Mesodermal cell (in vitro differentiated cells): ENCODE results near the gene KIR3DL2. TPM values are rescaled to one million over a fixed set of nuclear protein-coding genes. Genes with fewer than 3 reads are reported as not detected.
"Not testable (repeated sequence)": the region's sequence is repeated elsewhere in the genome, so short reads cannot be mapped to it uniquely, and the experiment has no call there.

Source experiments
- H3K27ac ChIP-seq: 2 replicates; pipeline ENCODE4 v1.7.0; 2013; ENCODE audit warnings: mild to moderate bottlenecking, low read depth, low read length, moderate library complexity; ENCODE audit not compliant: severe bottlenecking
- H3K36me3 ChIP-seq: 2 replicates; pipeline ENCODE4 v1.7.1; 2013; ENCODE audit warnings: mild to moderate bottlenecking, low read length, moderate library complexity; ENCODE audit not compliant: control insufficient read depth, insufficient read depth
- H3K4me1 ChIP-seq: one replicate; pipeline ENCODE4 v1.7.1; 2013; ENCODE audit warnings: mild to moderate bottlenecking, low read length; ENCODE audit not compliant: insufficient read depth, control insufficient read depth, poor library complexity, severe bottlenecking
- H3K4me3 ChIP-seq: 2 replicates; pipeline ENCODE4 v1.7.0; 2013; ENCODE audit warnings: low read length, control low read depth, mild to moderate bottlenecking; ENCODE audit not compliant: insufficient read depth, poor library complexity, severe bottlenecking; ENCODE audit errors: extremely low read depth
- H3K9me3 ChIP-seq: 2 replicates; pipeline ENCODE4 v1.7.1; 2013; ENCODE audit warnings: mild to moderate bottlenecking, low read length, moderate library complexity; ENCODE audit not compliant: control insufficient read depth
- WGBS, 2 experiments: methylation state at CpG; one replicate each; pipeline ENCODE4 v1.1.5; 2013; ENCODE audit warnings: missing lambda C conversion rate in 2 of 2; ENCODE audit not compliant: insufficient coverage in 2 of 2; 5-methylcytosine and 5-hydroxymethylcytosine counted together
- polyA plus RNA-seq, 2 experiments: library from polyadenylated mRNA; stranded (reverse); fragments of 50-300 nt; gene quantifications; one replicate each; pipeline ENCODE4 v1.2.3, GENCODE V29; 2013

Gene KIR3DL2
- polyA plus RNA-seq (2013, experiment 1 of 2) = not detected
- not detected for polyA plus RNA-seq (2013, experiment 2 of 2)

GRCh38 chr19:54850061-54850640 lies at the start of gene KIR3DL2:
Gene KIR3DL2 (plus strand): TSS chr19:54850443. CDS start chr19:54850476, 33 bp downstream.
- H3K4me3 ChIP-seq, H3K4me1 ChIP-seq, H3K36me3 ChIP-seq, H3K27ac ChIP-seq: not testable (repeated sequence)
- 82 to 88% methylated on average over 10 to 11 of the region's 16 CpGs for WGBS, 2 experiments
- H3K9me3 ChIP-seq = peaks cover 33% of the 10 kb centered on the region

- no peak within 1 kb of the TSS for H3K4me3 ChIP-seq
- no peaks in the 10 kb centered on the region for H3K4me1 ChIP-seq
- H3K9me3 ChIP-seq = peaks cover 46% of the 10 kb centered on the region
- H3K27ac ChIP-seq = no peak within 1 kb of the TSS
- 80 to 86% methylated on average over 10 of the region's 10 CpGs for WGBS, 2 experiments
- H3K36me3 ChIP-seq = no peaks in the 10 kb centered on the region
These were observed 46.8 kb upstream of the KIR3DL2 start, which contains the start of gene KIR2DL4 for GRCh38 chr19:54803410-54803809. Gene KIR2DL4 (plus strand): TSS chr19:54803610. CDS start chr19:54803652, 42 bp downstream.

- Histone ChIP-seq H3K27ac (no peak overlapping the region), H3K36me3 (no peaks in the 10 kb centered on the region), H3K4me3 (no peak overlapping the region), H3K9me3 (peaks cover 50% of the 10 kb centered on the region), H3K4me1 (no peaks in the 10 kb centered on the region)
- 27 to 33% methylated on average over 3 to 4 of the region's 5 CpGs for WGBS, 2 experiments
These were observed 46.1 kb upstream of the KIR3DL2 start for GRCh38 chr19:54804101-54804500.

- WGBS, 2 experiments = 79 to 85% methylated on average over 7 to 9 of the region's 10 CpGs
- Histone ChIP-seq H3K4me1 (no peaks in the 10 kb centered on the region), H3K36me3 (no peaks in the 10 kb centered on the region), H3K4me3 (no peak overlapping the region), H3K27ac (no peak overlapping the region), H3K9me3 (peaks cover 53% of the 10 kb centered on the region)
These were observed 45.7 kb upstream of the KIR3DL2 start for GRCh38 chr19:54804571-54804970.

- no peak overlapping the region for H3K27ac ChIP-seq
- 71 to 80% methylated on average over 10 to 13 of the region's 14 CpGs for WGBS, 2 experiments
- no peaks in the 10 kb centered on the region for H3K36me3 ChIP-seq
- peaks cover 64% of the 10 kb centered on the region for H3K9me3 ChIP-seq
- no peak overlapping the region for H3K4me3 ChIP-seq
- H3K4me1 ChIP-seq = no peaks in the 10 kb centered on the region
These were observed 44.4 kb upstream of the KIR3DL2 start for GRCh38 chr19:54805665-54806515.

GRCh38 chr19:54806516-54806838 lies 43.8 kb upstream of the KIR3DL2 start:
- WGBS, 2 experiments = 58% methylated on average over 2 of the region's 2 CpGs; no CpG with 5 or more reads in 1 of the 2 experiments
- peaks cover 68% of the 10 kb centered on the region for H3K9me3 ChIP-seq
- no peaks in the 10 kb centered on the region for H3K36me3 ChIP-seq
- H3K4me3 ChIP-seq = no peak overlapping the region
- H3K27ac ChIP-seq = no peak overlapping the region
- H3K4me1 ChIP-seq = no peaks in the 10 kb centered on the region

GRCh38 chr19:54814571-54814970 lies 35.7 kb upstream of the KIR3DL2 start:
- H3K4me3 ChIP-seq, H3K36me3 ChIP-seq, H3K27ac ChIP-seq, H3K4me1 ChIP-seq: not testable (repeated sequence)
- no CpG with 5 or more reads among the region's 3 CpGs for WGBS, 2 experiments
- H3K9me3 ChIP-seq = peaks cover 67% of the 10 kb centered on the region

- 77 to 78% methylated on average over 4 to 10 of the region's 17 CpGs for WGBS, 2 experiments
- H3K27ac ChIP-seq, H3K4me3 ChIP-seq, H3K4me1 ChIP-seq, H3K36me3 ChIP-seq: not testable (repeated sequence)
- peaks cover 57% of the 10 kb centered on the region for H3K9me3 ChIP-seq
These were observed 34.0 kb upstream of the KIR3DL2 start, which contains the start of gene KIR3DL1 for GRCh38 chr19:54816251-54816650. Gene KIR3DL1 (plus strand): TSS chr19:54816468.

GRCh38 chr19:54817670-54818536 lies 32.3 kb upstream of the KIR3DL2 start:
- no peak overlapping the region for H3K27ac ChIP-seq
- H3K4me1 ChIP-seq = no peaks in the 10 kb centered on the region
- no peaks in the 10 kb centered on the region for H3K36me3 ChIP-seq
- 79 to 80% methylated on average over 7 to 11 of the region's 15 CpGs for WGBS, 2 experiments
- H3K4me3 ChIP-seq = no peak overlapping the region
- peaks cover 42% of the 10 kb centered on the region for H3K9me3 ChIP-seq

GRCh38 chr19:54824416-54824815 lies 25.8 kb upstream of the KIR3DL2 start:
- H3K27ac ChIP-seq, H3K36me3 ChIP-seq, H3K4me3 ChIP-seq, H3K4me1 ChIP-seq, H3K9me3 ChIP-seq: not testable (repeated sequence)
- 50% methylated on average over 1 to 2 of the region's 4 CpGs for WGBS, 2 experiments
